HL-60 (cell line): ENCODE data around the gene PDE8A.
"Not testable (repeated sequence)": the region's sequence is repeated elsewhere in the genome, so short reads cannot be mapped to it uniquely, and the experiment has no call there.

Experiments used
- DNase-seq, 2 experiments: peaks; one replicate each; pipeline ENCODE4 v3.0.0-alpha.2; 2010 to 2020; ENCODE audit warnings: low read depth in 1 of 2, low spot score in 1 of 2
- H3K27ac ChIP-seq: fragments of 250-450 bp; sonication (Bioruptor Pico); replicated peaks from 2 replicates; pipeline ENCODE4 v1.5.1; 2020; ENCODE audit warnings: mild to moderate bottlenecking, moderate library complexity
- H3K27me3 ChIP-seq: fragments of 250-450 bp; sonication (Bioruptor Pico); 2 replicates; pipeline ENCODE4 v1.5.1; 2021; ENCODE audit warnings: mild to moderate bottlenecking, moderate library complexity; ENCODE audit not compliant: insufficient read depth, poor library complexity, severe bottlenecking
- H3K4me3 ChIP-seq: replicated peaks from 2 replicates; pipeline ENCODE4 v1.5.1; 2011; ENCODE audit warnings: mild to moderate bottlenecking, control low read depth, low read length; ENCODE audit not compliant: insufficient read depth
- GABPA ChIP-seq: IDR thresholded peaks from 2 replicates; pipeline ENCODE4 v1.6.1; 2012; ENCODE audit warnings: low read depth
- POLR2AphosphoS5 ChIP-seq: IDR thresholded peaks from 2 replicates; pipeline ENCODE4 v1.6.1; 2012; ENCODE audit warnings: low read depth
- SPI1 ChIP-seq: IDR thresholded peaks from 2 replicates; pipeline ENCODE4 v1.6.1; 2012; ENCODE audit warnings: low read depth, mild to moderate bottlenecking, borderline replicate concordance
- TF ChIP-seq, protein P1 (sequence below): IDR thresholded peaks from 2 replicates; pipeline ENCODE4 v1.6.1; 2012; ENCODE audit warnings: low read depth; ENCODE audit not compliant: insufficient replicate concordance
- TF ChIP-seq, protein P2 (sequence below): IDR thresholded peaks from one replicate; pipeline ENCODE4 v1.5.1; 2011; ENCODE audit warnings: low read length, control low read depth, inconsistent platforms; ENCODE audit not compliant: insufficient read depth

Gene PDE8A

DNA sequence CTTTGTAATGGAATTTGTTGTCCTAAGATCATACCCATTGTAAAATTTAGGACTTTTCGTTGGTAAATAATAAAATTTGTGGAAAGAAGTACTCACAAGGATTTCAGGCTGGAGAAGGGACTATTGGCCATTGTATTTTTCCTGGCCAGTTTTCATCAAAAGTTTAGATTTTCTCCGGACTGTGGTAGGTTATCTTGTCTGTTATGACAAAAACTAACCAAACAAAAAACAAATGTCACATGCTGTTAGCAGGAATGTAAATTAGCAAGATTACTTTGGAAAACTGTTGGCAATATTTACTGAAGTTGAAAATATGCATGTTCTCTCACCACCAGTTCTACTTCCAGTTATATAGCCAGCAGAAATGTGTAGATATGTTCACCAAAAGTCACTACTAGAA lies 27.8 kb downstream of the PDE8A start:
- DNase-seq, result no peak
- H3K27ac ChIP-seq, result peak overlapping the region; percentile 70
- H3K27me3 ChIP-seq, result no peaks in the 10 kb centered on the region
- no peak overlapping the region for H3K4me3 ChIP-seq
- TF ChIP-seq, protein P1, sequence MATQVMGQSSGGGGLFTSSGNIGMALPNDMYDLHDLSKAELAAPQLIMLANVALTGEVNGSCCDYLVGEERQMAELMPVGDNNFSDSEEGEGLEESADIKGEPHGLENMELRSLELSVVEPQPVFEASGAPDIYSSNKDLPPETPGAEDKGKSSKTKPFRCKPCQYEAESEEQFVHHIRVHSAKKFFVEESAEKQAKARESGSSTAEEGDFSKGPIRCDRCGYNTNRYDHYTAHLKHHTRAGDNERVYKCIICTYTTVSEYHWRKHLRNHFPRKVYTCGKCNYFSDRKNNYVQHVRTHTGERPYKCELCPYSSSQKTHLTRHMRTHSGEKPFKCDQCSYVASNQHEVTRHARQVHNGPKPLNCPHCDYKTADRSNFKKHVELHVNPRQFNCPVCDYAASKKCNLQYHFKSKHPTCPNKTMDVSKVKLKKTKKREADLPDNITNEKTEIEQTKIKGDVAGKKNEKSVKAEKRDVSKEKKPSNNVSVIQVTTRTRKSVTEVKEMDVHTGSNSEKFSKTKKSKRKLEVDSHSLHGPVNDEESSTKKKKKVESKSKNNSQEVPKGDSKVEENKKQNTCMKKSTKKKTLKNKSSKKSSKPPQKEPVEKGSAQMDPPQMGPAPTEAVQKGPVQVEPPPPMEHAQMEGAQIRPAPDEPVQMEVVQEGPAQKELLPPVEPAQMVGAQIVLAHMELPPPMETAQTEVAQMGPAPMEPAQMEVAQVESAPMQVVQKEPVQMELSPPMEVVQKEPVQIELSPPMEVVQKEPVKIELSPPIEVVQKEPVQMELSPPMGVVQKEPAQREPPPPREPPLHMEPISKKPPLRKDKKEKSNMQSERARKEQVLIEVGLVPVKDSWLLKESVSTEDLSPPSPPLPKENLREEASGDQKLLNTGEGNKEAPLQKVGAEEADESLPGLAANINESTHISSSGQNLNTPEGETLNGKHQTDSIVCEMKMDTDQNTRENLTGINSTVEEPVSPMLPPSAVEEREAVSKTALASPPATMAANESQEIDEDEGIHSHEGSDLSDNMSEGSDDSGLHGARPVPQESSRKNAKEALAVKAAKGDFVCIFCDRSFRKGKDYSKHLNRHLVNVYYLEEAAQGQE, result no peak
- no peak for TF ChIP-seq POLR2AphosphoS5
- TF ChIP-seq GABPA, result no peak
- TF ChIP-seq SPI1, result no peak
- TF ChIP-seq, protein P2, sequence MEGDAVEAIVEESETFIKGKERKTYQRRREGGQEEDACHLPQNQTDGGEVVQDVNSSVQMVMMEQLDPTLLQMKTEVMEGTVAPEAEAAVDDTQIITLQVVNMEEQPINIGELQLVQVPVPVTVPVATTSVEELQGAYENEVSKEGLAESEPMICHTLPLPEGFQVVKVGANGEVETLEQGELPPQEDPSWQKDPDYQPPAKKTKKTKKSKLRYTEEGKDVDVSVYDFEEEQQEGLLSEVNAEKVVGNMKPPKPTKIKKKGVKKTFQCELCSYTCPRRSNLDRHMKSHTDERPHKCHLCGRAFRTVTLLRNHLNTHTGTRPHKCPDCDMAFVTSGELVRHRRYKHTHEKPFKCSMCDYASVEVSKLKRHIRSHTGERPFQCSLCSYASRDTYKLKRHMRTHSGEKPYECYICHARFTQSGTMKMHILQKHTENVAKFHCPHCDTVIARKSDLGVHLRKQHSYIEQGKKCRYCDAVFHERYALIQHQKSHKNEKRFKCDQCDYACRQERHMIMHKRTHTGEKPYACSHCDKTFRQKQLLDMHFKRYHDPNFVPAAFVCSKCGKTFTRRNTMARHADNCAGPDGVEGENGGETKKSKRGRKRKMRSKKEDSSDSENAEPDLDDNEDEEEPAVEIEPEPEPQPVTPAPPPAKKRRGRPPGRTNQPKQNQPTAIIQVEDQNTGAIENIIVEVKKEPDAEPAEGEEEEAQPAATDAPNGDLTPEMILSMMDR, result no peak

DNA sequence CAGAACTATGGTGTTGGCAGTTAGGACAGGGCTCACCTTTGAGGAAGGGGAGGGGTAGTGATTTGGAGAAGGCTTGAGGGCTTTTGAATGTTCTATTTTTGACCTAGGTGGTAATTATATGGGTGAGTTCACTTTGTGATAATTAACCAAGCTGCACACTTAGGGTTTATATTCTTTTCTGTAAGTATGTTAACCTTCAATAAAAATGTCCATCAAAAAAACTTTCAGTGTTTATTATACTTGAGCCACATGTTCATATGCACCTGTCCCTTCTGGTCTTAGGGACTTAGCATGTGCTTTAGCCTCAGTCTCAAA lies 28.4 kb downstream of the PDE8A start:
- H3K4me3 ChIP-seq, result no peak overlapping the region
- no peaks in the 10 kb centered on the region for H3K27me3 ChIP-seq
- DNase-seq, result no peak
- H3K27ac ChIP-seq, result peak overlapping the region; percentile 31
- TF ChIP-seq POLR2AphosphoS5, result no peak
- 0 out of 2 replicates have a peak, but pooled peaks have one; percentile 32 for TF ChIP-seq SPI1

DNA sequence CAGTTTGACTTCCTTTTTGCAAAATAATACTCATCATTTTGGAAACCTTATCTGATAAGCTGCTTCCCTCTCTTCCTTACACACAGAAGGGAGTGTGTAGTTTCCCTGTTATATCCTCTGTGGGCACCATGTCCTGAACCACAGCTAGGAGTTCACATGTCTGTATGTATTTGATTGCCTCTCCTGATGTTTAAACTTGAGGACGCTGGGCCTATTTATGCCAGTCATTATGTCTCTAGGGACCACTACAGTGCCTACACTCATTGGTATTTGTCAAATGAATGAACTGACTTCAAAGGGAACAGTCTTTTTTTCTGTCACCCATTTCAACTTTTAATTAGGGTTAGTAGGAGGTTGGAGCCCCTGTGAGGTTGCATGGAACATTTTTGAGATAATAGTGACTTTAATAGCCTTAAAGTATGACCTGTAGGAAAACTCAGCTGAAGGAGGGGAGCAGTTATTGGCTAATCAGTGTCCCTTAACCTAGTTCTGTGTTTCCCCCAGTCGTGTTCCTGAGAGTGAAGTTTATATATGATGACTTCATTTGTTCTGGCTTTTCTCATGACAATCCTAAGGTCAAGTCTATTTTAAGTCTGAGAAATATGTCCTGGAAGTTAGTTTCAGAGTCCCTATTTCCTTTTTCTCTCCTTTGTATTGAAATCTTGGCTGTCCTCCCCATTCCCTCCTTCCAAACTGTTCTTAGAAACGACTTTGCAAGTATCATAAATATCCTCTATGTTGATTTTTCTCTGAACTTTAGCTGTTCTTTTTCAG lies 28.9 kb downstream of the PDE8A start:
- Histone ChIP-seq H3K4me3 (no peak overlapping the region), H3K27ac (peak overlapping the region; percentile 31), H3K27me3 (no peaks in the 10 kb centered on the region)
- TF ChIP-seq POLR2AphosphoS5 (no peak), GABPA (no peak), SPI1 (no peak; the same call in 1 of the 2 replicates)
- TF ChIP-seq, protein P1, result no peak
- TF ChIP-seq, protein P2, result no peak
- peak; percentile 18 for DNase-seq

DNA sequence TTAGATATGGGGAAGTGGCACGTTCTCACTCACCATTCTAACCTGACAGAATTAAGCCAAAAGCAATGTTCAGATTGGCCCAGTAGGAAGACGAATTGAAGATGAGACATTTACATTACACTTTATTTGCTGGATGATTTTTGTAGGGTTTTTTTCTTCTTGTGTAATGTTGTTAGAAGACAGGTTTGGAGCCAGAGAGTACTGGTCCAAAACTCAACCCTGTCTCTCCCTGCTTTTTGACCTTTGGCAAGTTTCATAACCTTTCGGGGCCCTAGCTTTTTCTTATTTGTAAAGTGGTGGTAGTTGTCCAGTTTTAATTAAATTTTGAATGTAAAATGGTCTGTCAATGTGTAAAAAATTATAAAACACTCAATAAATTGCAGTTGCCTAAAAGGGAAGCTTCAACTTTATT lies 29.5 kb downstream of the PDE8A start:
- no peak for DNase-seq
- no peaks in the 10 kb centered on the region for H3K27me3 ChIP-seq
- peak overlapping the region; percentile 31 for H3K27ac ChIP-seq
- H3K4me3 ChIP-seq, result no peak overlapping the region
- TF ChIP-seq SPI1, result peak; percentile 79; the same call in 1 of the 2 replicates
- no peak for TF ChIP-seq POLR2AphosphoS5
- TF ChIP-seq, protein P2, result no peak

DNA sequence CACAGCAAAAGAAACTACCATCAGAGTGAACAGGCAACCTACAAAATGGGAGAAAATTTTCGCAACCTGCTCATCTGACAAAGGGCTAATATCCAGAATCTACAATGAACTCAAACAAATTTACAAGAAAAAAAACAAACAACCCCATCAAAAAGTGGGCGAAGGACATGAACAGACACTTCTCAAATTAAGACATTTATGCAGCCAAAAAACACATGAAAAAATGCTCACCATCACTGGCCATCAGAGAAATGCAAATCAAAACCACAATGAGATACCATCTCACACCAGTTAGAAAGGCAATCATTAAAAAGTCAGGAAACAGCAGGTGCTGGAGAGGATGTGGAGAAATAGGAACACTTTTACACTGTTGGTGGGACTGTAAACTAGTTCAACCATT lies 30.1 kb downstream of the PDE8A start:
- not testable (repeated sequence) for H3K27ac ChIP-seq, H3K4me3 ChIP-seq, DNase-seq, H3K27me3 ChIP-seq
